HS-5 (cell line): ENCODE results near the gene ITPRIPL2.

ENCODE experiments used
- DNase-seq: peaks from one replicate; pipeline ENCODE4 v3.0.0-alpha.2; 2012; ENCODE audit warnings: low read depth

ITPRIPL2 gene

GRCh38 chr16:19093631-19094541 lies 19.9 kb upstream of the ITPRIPL2 start:
- no peak for DNase-seq

DNA sequence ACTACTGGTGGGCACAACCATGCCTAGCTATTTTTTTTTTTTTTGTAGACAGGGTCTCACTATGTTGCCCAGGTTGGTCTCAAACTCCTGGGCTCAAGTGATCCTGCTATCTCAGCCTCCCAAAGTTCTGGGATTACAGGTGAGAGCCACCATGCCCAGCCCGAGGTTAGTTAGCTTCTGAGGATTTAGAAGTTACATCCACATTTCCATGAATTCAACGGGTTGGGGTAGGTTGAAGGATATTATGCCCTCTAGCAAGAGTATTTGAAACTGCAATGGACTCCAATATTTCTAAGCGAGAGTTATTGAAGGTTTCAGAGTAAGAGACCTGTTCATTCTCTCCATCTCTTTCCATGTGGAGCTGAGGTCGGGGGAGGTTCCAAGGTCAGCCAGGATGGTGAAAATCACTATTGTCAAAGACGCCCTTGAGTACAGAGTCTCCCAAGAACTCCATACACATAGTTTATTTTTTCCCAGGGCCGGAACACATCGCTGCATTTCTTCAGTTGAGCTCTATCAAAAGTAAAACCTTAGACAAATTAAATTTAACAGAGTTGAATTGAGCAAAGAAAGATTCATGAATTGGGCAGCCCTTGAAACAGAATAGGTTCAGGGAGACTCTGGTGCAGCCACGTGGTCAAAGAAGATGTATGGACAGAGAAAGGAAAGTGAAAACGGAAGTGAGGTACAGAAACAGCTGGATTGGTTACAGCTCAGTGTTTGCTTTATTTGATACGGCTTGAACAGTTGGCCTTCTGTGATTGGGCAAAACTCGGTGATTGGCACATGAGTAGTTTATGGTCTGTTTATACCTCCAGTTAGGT lies 19.0 kb upstream of the ITPRIPL2 start:
- DNase-seq, result no peak

- no peak for DNase-seq
Measured at GRCh38 chr16:19095654-19096053, 18.1 kb upstream of the ITPRIPL2 start.

- no peak for DNase-seq
Measured at GRCh38 chr16:19098173-19098572, 15.6 kb upstream of the ITPRIPL2 start.

DNA sequence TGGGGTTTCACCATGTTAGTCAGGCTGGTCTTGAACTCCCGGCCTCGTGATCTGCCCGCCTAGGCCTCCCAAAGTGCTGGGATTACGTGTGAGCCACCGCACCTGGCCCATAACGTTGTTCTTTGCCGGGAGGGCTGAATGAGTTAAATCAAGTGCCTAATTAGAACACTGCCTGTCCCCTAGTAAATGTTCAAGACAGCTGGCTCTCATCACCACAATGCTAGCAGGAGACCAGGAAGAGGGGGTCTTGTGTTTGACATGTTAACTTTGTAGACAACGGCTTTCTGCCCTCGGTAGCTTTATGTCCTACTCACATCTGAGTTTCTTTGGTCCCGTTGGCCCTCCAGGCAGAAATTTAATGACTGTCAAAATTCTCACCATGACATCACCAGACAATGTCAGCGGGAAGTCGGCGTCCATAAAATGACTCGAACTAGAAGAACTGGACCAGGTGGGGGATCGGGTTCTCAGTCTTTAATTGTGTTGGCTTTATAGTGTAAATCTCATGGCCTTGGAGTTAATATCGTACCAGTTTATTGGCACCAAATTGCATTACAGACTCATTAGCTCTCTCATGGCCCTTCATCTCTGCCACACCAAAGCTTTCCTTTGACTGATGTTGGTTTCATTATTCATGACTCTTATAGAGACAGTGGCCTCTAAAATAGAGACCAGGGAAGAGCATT lies 11.4 kb upstream of the ITPRIPL2 start:
- DNase-seq, result no peak

GRCh38 chr16:19104607-19105006 lies 9.2 kb upstream of the ITPRIPL2 start:
- no peak for DNase-seq

- DNase-seq, result no peak
Measured at GRCh38 chr16:19105131-19105530, 8.6 kb upstream of the ITPRIPL2 start.

DNA sequence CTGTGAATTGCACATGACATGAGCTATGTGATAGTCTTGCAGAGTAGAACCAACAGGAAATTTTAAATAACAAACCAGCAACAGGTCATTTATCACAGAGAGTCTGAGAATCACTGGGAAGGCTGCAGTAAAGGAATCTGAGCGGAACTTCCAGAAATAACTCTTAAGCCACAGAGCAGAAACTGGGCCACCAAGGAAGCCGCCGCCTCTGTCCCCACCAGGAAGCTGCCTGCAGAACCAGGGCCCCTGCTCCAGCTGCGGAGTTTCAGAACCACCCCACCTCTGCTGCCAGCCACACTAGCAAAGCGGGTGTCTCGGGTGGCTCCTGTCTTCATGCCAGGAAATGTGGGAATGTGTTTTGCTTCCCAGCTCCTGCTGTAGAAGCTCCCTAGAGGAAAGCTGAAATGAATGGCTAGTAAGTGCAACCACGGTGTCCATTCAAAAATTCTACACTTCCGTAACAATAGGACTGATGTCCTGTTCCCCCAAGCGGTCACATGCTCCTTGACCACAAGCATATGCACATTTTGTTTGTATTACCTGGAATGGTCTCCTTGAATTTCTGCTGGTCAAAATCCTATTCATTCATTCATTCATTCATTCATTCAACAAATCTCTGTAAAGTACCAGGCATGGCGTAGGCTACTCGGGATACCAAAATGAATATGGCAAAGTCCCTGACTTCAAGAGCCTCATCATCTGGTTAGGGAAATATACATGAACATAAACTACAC lies 7.7 kb upstream of the ITPRIPL2 start:
- DNase-seq, result no peak

DNA sequence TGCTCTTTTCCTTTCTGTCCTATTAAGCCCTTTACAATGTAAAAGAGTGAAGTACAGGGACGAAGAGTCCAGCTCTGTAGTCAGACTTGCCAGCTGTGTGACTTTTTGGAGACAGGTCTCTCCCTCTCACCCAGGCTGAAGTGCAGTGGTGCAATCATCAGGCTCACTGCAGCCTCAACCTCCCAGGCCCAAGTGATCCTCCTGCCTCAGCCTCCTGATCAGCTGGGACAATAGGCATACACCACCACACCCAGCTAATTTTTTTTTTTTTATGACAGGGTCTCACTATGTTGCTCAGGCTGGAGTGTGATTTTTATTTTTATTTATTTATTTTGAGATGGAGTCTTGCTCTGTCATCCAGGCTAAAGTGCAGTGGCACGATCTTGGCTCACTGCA lies 7.1 kb upstream of the ITPRIPL2 start:
- DNase-seq, result no peak

DNA sequence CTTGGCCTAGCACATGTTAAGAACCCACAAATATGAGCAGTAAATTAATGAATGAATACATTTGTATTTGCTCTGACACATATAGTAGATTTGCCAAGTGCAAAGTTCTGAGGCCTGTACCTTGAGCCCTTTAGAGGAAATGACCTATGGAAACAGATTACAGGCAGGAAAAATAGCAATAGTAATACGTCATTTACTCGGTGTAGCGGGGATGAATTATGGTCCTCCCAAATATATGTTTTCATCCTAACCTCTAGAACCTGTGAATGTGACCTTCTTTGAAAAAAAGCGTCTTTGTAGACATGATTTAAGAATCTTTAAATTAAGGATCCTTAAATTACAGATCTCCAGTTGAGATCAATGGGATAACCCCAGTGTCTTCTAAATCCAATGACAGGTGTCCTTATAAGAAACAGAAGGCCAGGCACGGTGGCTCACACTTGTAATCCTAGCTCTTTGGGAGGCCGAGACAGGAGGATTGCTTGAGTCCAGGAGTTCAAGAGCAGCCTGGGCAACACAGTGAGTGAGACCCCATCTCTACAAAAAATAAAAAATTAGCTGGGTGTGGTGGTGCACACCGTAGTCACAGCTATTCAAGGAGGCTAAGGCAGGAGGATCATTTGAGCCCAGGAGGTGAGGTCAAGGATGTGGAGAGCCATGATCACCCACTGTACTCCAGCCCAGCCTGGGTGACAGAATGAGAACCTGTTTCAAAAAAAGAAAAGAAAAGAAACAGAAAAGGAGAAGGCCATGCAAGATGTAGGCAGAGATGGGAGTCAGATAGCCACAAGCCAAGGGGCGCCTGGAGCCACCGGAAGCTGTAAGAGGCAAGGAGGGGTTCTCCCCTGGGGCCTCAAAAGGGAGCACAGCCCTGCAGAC lies 5.1 kb upstream of the ITPRIPL2 start:
- no peak for DNase-seq

- DNase-seq, result no peak
Measured at GRCh38 chr16:19109288-19109664, 4.5 kb upstream of the ITPRIPL2 start.

DNA sequence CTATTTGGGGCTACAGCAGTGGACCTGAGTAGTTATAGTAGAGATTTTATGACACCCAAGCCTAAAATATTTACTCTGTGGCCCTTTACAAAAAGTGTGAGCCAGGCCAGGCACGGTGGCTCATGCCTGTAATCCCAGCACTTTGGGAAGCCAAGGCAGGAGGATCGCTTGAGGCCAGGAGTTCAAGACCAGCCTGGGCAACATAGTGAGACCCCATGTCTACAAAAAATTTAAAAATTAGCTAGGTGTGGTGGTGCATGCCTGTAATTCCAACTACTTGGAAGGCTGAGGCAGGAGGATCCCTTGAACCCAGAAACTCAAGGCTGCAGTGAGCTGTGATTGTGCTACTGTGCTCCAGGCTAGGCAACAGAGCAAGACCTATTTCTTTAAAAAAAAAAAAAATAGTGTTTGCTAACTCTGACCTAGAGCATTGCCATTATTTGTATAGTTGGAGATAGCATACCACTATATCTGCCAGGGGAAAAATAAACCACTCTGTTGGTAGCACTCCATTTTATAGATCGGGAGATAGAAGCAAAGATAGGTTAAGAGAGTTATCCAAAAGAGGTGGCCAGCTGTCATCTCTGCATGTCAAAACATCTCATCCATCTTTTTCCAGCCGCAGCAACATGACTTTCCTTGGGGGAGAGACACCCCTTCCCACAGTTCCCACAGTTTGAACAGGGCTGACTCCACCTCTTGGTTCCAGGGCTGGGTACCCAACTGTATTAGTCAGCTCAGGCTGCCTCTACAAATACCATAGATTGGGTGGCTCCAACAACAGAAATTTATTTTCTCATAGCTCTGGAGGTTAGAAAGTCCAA lies 3.0 kb upstream of the ITPRIPL2 start:
- no peak for DNase-seq

GRCh38 chr16:19112099-19112407 lies 1.7 kb upstream of the ITPRIPL2 start:
- DNase-seq, result no peak

- no peak for DNase-seq
Measured at GRCh38 chr16:19114359-19115147, 789 bp downstream of the ITPRIPL2 start.

DNA sequence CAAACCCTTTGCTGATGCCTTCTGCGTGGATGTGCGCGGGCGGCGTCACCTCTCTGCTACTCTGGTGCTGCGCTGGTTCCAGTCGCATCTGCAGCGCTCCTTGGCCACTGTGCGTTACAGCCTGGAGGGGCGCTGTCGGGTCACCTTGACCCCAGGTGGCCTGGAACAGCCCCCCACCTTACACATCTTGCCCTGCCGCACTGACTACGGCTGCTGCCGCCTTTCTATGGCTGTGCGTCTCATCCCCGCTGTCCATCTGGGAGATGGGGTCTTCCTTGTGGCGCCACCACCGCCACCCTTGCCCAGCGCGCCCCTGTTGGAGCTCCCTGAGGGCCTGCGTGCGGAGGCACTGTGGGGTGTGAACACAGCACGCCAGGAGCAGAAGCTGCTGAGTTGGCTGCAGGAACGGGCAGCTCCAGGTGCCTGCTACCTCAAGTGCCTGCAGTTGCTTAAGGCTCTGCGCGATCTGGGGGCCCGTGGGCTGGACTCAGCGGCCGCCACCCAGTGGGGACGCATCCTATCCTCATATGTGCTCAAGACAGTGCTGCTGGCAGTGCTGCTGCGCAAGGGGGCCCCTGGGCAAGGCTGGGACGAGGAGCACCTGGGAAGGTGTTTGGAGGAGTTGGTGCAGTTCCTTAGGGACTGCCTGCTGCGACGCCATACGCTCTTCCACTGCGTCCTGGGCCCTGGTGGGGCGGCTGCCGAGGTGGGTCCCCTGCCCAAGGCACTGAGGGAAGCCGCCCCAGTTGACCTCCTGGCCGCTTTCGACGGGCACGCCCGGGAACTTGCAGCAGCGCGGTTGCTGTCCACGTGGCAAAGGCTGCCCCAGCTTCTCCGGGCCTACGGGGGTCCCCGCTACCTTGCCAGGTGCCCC lies 1.6 kb downstream of the ITPRIPL2 start:
- DNase-seq, result no peak

DNA sequence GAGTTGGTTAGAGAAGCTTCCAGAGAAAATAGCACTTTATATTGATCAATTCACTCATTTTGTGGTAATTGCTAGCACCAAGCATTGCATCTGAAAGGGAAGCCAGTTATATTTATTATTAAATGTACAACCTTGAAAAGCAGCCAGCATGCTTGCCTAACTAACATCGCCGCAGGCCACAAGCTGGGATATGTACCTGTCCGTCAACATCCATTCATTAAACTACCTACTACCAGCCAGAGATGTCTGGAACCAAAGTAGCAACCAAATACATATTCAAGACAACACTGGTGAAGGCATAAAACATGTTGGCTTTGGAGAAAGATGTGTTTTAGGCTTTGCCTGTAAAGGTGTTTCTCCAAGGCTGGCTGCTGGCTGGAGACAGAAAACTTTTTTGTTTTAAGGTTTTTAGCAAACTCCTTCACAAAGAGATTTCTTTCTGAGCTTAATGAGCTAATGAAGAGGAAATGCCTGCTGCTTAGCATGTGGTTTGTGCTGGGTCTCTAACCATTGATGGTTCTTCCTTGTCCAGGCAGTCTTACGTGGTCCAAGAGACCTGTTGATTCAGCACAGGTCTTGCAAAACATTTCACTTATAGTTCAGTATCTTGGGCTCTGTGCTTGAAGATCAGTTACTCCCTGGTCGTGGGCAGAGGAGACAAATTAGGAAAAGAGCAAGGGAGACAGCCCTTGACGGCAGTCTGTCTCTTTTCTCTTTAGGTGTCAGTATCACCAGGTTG lies 3.1 kb downstream of the ITPRIPL2 start:
- DNase-seq, result no peak

GRCh38 chr16:19118938-19119431 lies 5.2 kb downstream of the ITPRIPL2 start:
- DNase-seq, result peak; percentile 75
